BLaER1 (cell line): ENCODE data around the gene VEGFA.

Experiments
- H3K27ac ChIP-seq: shearing (Covaris generic); formaldehyde crosslinking; 2 replicates; pipeline ENCODE4 v1.8.1; 2022
- H3K27me3 ChIP-seq: shearing (Covaris generic); formaldehyde crosslinking; 2 replicates; pipeline ENCODE4 v1.8.1; 2022
- H3K36me3 ChIP-seq: shearing (Covaris generic); formaldehyde crosslinking; 2 replicates; pipeline ENCODE4 v1.8.1; 2022
- H3K4me1 ChIP-seq: shearing (Covaris generic); formaldehyde crosslinking; 2 replicates; pipeline ENCODE4 v1.8.1; 2022
- H3K4me2 ChIP-seq: shearing (Covaris generic); formaldehyde crosslinking; 2 replicates; pipeline ENCODE4 v1.8.1; 2022
- H3K4me3 ChIP-seq: shearing (Covaris generic); formaldehyde crosslinking; 2 replicates; pipeline ENCODE4 v1.8.1; 2022
- H3K9ac ChIP-seq: shearing (Covaris generic); formaldehyde crosslinking; 2 replicates; pipeline ENCODE4 v1.8.1; 2022
- H3K9me3 ChIP-seq: shearing (Covaris generic); formaldehyde crosslinking; 2 replicates; pipeline ENCODE4 v1.8.1; 2022
- H4K20me1 ChIP-seq: shearing (Covaris generic); formaldehyde crosslinking; 2 replicates; pipeline ENCODE4 v1.8.1; 2022
- Cebpa-rat ChIP-seq: shearing (Covaris generic); IDR thresholded peaks from 2 replicates; pipeline ENCODE4 v1.8.1; 2022

The VEGFA gene

DNA sequence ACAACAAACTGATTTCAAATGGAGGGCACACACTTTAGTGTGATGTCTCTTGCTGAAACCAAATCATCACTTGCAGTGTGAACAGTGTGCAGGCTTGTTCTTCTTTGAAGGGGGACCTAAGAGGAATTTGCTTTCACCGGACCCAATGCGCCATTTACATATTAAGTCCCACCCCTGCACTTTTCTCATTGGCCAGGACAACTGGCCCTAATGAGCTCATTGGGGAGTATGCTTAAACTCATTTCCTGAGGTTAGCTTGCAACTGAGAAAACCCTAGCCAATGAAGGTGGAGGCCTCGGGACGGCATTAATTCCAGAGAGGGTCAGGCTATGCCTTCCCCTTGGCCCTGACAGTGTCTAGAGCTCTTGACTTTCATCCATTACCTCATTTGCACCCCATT lies 58.7 kb downstream of the VEGFA start:
- Histone ChIP-seq H4K20me1 (no peaks in the 10 kb centered on the region), H3K36me3 (no peaks in the 10 kb centered on the region), H3K4me3 (no peak overlapping the region), H3K9ac (no peak overlapping the region), H3K27ac (no peak overlapping the region), H3K4me1 (peaks cover 10% of the 10 kb centered on the region), H3K4me2 (no peak overlapping the region), H3K9me3 (no peaks in the 10 kb centered on the region), H3K27me3 (no peaks in the 10 kb centered on the region)
- no peak for TF ChIP-seq Cebpa-rat

DNA sequence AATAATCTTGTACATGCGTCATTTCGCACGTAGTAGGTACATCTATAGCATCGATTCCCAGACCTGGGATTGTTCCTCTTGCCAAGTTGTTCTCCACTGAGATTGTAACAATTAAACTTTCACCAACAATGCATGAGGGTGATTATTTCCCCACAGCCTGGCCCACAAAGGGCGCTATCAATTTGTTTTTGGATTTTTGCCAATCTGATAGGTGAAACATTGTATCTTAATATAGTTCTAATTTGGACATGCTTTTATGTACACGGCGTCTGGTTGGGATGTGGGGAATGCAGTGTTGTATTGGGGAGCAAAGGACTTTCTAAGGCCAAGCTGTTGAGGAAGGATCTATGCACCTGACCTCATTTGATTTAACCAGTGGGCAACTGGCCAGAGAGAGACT lies 59.5 kb downstream of the VEGFA start:
- Histone ChIP-seq H3K27ac (no peak overlapping the region), H3K27me3 (no peaks in the 10 kb centered on the region), H4K20me1 (no peaks in the 10 kb centered on the region), H3K4me2 (no peak overlapping the region), H3K9ac (no peak overlapping the region), H3K36me3 (no peaks in the 10 kb centered on the region), H3K4me1 (peaks cover 10% of the 10 kb centered on the region), H3K4me3 (no peak overlapping the region), H3K9me3 (no peaks in the 10 kb centered on the region)
- TF ChIP-seq Cebpa-rat, result no peak

DNA sequence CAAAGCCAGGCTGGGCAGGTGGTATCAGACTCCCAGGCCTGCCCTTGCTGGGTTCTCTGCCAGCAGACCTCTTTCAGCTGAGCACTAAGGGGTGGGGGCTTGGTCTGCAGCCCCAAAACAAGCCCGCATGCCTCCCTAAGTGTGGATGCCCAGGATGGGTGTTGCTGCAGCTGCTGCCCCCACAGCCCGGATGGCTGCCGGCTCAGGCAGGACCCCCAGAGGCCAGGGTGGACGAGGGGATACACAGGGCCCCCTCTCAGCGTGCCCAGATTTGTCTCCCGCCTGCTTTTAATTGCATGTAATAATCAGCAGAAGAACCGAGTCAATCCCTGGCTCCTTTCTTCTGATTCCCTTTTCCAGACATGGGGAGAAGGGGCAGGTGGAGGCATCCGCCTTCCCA lies 60.8 kb downstream of the VEGFA start:
- Histone ChIP-seq H3K4me1 (peaks cover 10% of the 10 kb centered on the region), H3K4me2 (no peak overlapping the region), H3K9me3 (no peaks in the 10 kb centered on the region), H3K27me3 (no peaks in the 10 kb centered on the region), H3K4me3 (no peak overlapping the region), H3K9ac (no peak overlapping the region), H3K36me3 (no peaks in the 10 kb centered on the region), H3K27ac (no peak overlapping the region), H4K20me1 (no peaks in the 10 kb centered on the region)
- TF ChIP-seq Cebpa-rat, result no peak

DNA sequence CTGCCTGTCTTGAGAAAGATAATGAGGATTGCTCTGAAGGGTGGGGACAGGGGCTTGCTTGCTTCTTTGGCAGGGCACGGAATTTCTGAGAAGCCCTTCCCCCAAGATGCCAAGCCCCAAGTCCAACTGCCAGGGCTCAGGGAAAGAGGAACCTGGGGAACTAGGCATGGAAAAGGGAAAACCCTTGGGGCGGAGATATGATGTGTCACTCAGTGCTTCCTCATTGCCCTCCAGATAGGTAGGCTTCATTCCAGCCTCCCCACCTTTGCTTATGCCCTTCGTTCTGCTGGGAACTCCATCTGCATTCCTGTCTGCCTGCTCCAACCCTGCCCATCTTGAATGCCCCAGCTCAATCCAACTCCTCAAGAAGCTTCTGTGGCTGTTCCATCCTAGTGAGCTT lies 61.2 kb downstream of the VEGFA start:
- H3K9me3 ChIP-seq, result no peaks in the 10 kb centered on the region
- no peak for TF ChIP-seq Cebpa-rat
- H3K36me3 ChIP-seq, result no peaks in the 10 kb centered on the region
- H3K9ac ChIP-seq, result no peak overlapping the region
- H3K27me3 ChIP-seq, result no peaks in the 10 kb centered on the region
- no peak overlapping the region for H3K4me3 ChIP-seq
- H3K4me1 ChIP-seq, result peaks cover 10% of the 10 kb centered on the region
- H3K27ac ChIP-seq, result no peak overlapping the region
- H3K4me2 ChIP-seq, result no peak overlapping the region
- H4K20me1 ChIP-seq, result no peaks in the 10 kb centered on the region

DNA sequence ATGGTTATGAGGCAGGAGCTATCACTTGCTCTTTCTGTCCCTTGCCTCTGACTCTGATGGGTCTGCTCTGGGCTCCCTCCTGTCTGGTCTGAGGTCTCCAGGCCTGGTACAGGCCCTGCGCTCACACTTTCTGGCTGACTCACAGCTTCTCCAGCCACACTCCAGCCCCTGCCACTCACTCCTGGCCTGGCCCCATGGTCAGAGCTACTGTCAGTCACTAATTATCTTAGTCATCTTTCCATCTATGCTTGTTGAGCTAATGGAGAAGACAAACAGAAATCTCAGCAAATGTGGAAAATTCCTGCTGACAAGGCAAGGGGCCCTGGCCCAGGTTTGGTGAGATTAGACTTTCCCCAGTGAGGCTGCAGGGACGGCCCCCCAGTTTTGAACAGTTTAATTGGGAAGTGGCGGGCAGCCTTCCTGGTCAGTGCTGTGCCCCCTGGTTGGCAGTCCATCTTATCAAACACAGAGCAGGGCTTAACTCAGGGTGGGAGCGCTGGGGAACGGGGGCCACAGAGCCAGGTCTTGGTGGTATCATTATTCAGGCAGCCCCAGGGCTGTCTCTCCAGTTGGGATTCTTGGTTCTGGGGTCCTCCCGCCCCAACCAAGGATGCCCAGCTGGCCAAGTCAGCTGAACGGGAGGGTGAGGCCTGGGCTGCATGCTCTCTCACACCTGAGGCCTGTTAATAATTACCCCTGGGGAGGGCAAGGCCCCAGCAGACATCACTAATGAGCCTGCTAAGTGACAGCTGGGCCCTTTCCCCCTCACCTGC lies 63.4 kb downstream of the VEGFA start:
- Histone ChIP-seq H3K4me1 (peaks cover 7% of the 10 kb centered on the region), H3K27me3 (no peaks in the 10 kb centered on the region), H4K20me1 (no peaks in the 10 kb centered on the region), H3K4me2 (no peak overlapping the region), H3K4me3 (no peak overlapping the region), H3K9ac (no peak overlapping the region), H3K36me3 (no peaks in the 10 kb centered on the region), H3K9me3 (no peaks in the 10 kb centered on the region), H3K27ac (no peak overlapping the region)
- TF ChIP-seq Cebpa-rat, result no peak

DNA sequence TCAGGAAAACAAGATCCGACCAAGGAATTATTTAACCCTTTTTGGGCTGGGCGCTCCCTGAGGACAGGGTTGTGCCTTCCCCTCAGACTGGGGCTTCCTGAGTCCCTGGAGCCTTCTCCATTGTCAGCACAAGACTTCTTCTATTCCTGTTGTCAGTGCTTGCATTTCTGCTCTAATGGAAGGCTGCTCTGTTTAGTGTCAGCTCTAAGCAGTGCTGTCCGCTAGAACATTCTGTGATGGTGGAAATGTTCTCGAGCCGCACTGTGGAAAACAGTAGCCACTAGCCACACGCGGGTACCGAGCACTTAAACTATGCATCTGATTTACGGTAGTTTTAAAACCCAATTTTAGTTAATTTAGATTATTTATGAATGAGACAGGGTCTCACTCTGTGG lies 64.0 kb downstream of the VEGFA start:
- no peak overlapping the region for H3K27ac ChIP-seq
- H3K9me3 ChIP-seq, result no peaks in the 10 kb centered on the region
- no peaks in the 10 kb centered on the region for H3K36me3 ChIP-seq
- peaks cover 6% of the 10 kb centered on the region for H3K4me1 ChIP-seq
- TF ChIP-seq Cebpa-rat, result no peak
- H4K20me1 ChIP-seq, result no peaks in the 10 kb centered on the region
- H3K4me2 ChIP-seq, result no peak overlapping the region
- no peak overlapping the region for H3K9ac ChIP-seq
- H3K4me3 ChIP-seq, result no peak overlapping the region
- no peaks in the 10 kb centered on the region for H3K27me3 ChIP-seq

DNA sequence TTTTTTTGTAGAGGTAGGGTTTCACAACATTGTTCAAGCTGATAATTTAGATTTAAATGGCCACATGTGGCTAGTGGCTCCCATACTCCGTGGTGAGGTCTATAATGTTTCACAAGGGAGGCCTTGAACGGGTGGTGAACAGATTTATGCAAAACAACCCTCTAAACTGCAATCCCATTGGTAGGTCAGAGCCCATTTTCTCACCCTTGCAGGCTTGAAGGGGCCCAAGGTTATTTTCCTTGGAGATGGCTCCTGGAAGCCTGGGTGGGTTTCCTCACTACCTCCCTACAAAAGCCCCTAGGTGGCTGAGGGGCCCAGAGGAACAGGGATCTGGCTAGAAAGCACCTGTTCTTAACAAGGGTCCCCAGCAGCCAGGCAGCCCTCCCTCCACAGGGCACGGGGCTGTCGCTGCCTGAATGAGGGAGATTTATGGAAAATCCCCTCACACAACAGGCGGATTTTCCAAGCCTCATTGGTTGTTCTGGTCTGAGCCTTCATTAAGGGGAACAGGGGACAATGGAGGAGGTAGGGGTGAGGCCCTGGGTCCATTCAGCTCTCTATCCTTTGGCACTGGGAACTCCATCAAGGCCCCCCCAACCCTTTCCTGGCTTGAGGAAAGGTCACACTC lies 64.6 kb downstream of the VEGFA start:
- Histone ChIP-seq H3K9ac (no peak overlapping the region), H3K9me3 (no peaks in the 10 kb centered on the region), H3K4me2 (no peak overlapping the region), H4K20me1 (no peaks in the 10 kb centered on the region), H3K4me3 (no peak overlapping the region), H3K36me3 (no peaks in the 10 kb centered on the region), H3K27ac (no peak overlapping the region), H3K27me3 (no peaks in the 10 kb centered on the region), H3K4me1 (peaks cover 6% of the 10 kb centered on the region)
- TF ChIP-seq Cebpa-rat, result no peak

DNA sequence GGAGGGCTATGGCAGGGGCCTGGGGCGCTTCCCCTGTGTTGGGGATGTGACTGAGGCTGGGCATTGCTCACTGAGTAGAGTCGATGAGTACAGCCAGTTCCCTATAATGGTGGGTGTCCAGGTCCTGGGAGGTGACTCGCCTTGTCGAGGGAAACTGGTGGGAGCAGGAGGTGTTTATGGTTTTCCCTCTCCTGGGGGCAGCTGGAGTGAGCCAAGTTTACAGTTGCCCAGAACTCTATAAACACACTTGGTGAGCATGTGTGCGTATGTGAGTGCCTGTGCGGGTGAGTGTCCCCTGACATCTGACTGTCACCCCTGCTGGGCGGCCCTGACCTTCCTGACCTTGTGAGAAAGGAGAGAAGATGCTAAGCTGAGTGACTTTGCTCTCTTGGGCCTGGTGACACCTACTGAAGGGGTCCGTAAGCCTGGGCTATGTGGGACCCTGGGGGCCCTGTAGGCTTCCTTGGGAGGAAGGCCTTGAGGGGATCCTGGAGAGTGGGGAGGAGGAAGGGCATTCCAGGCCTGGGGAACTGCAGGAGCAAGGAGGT lies 65.9 kb downstream of the VEGFA start:
- Histone ChIP-seq H3K4me1 (peaks cover 6% of the 10 kb centered on the region), H3K27ac (no peak overlapping the region), H3K9me3 (no peaks in the 10 kb centered on the region), H4K20me1 (no peaks in the 10 kb centered on the region), H3K4me2 (no peak overlapping the region), H3K27me3 (no peaks in the 10 kb centered on the region), H3K9ac (no peak overlapping the region), H3K36me3 (no peaks in the 10 kb centered on the region), H3K4me3 (no peak overlapping the region)
- TF ChIP-seq Cebpa-rat, result no peak
